Measurements from ENCODE around the gene ONECUT2. TPM values are rescaled to one million over a fixed set of nuclear protein-coding genes. Genes with fewer than 3 reads are reported as not detected.

ONECUT2 gene
- total RNA-seq, 3 donors from 2014 or later, result 0.03 to 0.05 (median 0.03) TPM

DNA sequence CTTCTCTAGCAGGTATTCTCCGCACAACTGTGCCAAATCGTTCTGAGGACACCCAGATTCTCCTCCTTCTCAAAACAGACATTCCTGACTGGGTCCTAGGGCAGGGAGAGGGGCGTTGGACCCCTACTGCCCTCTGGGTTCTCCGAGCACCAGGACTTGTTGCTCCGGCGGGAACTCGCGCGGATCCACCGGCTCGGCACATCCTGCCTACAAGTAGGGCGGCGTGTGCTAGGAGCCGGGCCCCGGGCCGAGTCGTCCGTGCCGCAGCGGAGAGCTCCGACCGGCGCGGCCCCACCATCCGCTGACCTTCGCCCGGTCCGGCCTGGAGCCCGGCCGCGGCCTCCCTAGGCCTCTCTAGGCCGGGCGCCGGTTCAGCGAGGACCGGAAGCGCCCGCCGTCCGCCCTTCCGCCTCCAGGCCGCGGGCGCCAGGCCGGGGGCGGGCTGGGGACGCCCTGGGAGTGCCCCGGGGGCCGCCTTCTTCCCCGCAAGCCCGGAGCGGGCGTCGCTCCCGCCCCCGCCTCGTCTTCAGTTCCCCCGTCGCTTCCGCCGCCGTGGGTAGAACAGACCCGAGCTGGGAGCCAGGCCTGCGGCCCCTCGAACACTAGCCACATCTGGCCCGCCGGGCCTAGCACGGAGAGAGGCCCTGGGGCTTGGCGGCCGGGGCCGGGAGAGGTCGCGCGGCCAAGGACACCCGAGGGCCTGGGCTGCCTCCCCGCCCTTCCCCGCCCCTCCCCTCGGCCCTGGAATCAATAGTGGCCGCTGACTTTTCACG is 7.6 kb upstream of the ONECUT2 start:
- H3K4me1 Mint-ChIP-seq (ENCODE audit: low read depth), result peaks cover 8% of the 10 kb centered on the region
- no peaks in the 10 kb centered on the region for H3K36me3 Mint-ChIP-seq (ENCODE audit: insufficient read depth)
- peaks cover 72% of the 10 kb centered on the region for H3K27me3 Mint-ChIP-seq (ENCODE audit: low read depth)
- ATAC-seq (peak in 1 of 2 donors; percentile 21), DNase-seq (no peak)
- no peaks in the 10 kb centered on the region for H3K9me3 Mint-ChIP-seq
- H3K4me3 Mint-ChIP-seq, result no peak overlapping the region

DNA sequence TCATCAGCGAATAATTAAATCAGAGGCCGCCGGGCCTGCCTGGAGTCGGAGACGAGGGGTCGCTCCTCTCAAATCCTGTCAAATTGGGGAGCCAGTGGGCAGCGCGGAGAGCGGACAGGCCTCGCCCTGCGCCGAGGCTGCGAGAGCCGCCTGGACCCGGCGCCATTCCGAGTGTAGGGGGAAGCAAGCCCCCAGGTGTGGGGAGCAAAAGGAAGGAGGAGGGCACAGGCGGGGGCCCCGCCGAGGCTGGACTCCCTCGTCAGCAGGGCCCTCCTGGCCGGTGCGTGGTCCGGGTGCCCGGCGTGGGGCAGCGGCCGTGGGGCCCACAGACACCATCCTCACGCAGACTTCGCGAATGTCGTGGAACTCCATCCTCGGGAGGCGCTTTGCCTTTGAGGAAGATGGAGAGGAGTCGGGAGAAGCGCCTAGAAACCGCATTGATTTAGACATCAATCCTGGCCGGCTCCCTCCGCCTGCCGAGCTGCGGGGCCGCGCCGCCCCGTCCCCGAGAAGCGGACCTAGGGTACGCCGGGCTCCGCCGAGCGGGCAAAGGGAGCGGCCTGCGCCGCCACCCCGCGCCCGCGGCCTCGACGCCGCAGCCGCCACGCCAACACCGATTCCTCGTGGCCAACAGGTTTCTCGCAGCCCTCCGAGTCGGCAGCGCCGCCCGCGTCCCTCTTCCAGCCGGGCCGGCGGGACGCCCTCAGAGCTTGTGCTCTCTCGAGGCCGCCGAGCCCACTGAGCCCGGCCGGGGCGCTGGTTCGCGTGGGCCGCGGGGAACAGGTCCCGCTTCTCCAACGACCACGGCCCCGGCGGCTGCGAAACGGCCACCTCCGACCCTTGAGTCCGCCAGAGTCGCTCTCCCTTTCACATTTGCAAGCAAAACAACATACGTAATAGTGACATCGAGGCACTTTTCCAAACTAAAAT is 6.7 kb upstream of the ONECUT2 start:
- Mint-ChIP-seq H3K36me3 (ENCODE audit: insufficient read depth) (no peaks in the 10 kb centered on the region), H3K9me3 (peaks cover 5% of the 10 kb centered on the region), H3K27me3 (ENCODE audit: low read depth) (peaks cover 76% of the 10 kb centered on the region), H3K4me3 (no peak overlapping the region), H3K4me1 (ENCODE audit: low read depth) (peaks cover 8% of the 10 kb centered on the region)
- no peak for ATAC-seq
- DNase-seq, result no peak

DNA sequence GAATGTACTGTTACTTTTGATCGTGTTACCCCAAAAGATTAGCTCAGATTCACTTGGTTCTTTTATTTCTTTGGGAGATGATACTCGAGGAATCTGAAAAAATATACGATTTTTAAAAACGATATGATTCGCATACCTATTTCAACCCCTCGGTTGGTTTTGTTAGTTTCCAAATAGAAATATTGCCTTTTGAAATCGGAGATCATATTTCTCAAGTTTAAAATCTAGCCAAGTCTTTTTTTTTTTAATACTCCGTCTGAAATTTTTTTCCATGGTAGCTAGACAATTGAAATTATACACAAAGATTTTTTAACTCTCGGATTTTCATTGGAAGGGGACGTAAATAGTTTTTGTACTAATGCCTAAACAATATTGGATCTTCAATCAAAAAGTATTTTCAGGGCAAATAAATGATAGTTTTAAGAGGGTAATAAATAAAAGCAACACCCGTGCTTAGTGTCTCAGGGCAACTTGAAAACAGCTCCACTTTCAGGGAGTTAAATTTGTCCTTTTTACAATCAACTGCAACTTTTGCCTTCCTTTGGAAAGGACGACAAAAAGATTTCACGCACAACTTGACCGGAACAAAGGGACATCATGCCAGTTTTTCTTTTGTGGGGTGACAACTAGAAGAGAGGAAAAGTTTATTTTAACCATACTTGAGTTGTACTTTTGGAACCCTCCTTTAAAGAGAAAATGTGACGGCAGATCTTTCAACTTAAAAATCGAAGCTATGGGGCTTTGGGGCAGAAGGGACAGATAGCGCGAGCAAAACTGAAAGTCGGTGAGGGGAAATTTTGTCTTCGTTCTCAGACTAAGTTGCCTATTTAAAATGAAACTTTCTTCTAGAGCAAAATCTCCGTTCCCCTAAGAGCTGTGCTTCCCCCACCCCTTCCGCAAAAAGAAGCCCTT is 5.8 kb upstream of the ONECUT2 start:
- Mint-ChIP-seq H3K4me3 (no peak overlapping the region), H3K9me3 (peaks cover 6% of the 10 kb centered on the region), H3K36me3 (ENCODE audit: insufficient read depth) (no peaks in the 10 kb centered on the region), H3K27me3 (ENCODE audit: low read depth) (peaks cover 84% of the 10 kb centered on the region), H3K4me1 (ENCODE audit: low read depth) (peaks cover 14% of the 10 kb centered on the region)
- DNase-seq (no peak), ATAC-seq (peak in 1 of 2 donors; percentile 25)

DNA sequence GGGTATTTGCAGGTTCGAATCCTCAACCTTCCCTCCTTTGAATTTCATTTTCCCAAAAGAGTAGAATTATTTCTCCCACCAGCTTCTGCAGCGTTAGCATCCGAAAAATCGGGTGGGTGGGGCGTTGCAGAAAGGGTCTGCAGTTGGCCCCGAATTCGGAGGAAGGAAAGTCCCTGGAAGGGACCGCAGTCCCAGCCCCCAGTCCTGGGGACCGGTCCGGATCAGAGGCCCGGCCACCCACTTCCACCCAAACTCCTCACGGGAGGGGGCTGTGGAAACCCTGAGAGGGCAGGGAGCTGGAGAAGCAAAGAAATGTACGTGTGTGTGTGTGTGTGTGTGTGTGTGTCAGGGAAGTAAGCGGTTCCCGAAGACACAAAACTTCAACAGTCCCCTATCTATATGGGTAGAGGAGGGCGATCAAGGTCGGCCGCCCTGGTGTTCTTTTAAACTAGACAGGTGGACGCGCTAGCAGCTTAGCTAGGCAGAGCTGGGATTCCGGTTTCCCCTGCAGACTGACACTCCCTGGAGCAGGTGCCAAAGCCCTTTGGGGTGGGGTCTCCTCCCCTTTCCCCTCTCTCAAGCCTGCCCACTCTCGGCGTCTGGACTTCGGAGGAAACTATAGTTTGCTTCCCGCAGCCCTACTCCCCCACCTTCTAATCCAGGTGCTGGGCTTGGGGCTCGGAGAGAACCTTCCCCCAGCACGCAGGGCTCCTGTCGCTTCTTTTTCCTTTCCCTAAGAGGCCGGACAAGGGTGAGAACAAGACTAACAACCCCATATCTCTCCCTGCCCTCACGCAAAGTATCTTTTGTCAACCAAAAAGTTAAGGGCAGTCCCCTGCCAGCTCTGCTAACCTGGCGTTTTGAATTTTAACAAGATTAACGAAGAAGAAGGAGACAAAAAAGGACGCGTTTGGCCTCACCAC is 4.8 kb upstream of the ONECUT2 start:
- no peak overlapping the region for H3K4me3 Mint-ChIP-seq
- peaks cover 20% of the 10 kb centered on the region for H3K4me1 Mint-ChIP-seq (ENCODE audit: low read depth)
- DNase-seq (no peak), ATAC-seq (no peak)
- H3K27me3 Mint-ChIP-seq (ENCODE audit: low read depth), result peaks cover 79% of the 10 kb centered on the region
- H3K36me3 Mint-ChIP-seq (ENCODE audit: insufficient read depth), result no peaks in the 10 kb centered on the region
- H3K9me3 Mint-ChIP-seq, result peaks cover 6% of the 10 kb centered on the region

DNA sequence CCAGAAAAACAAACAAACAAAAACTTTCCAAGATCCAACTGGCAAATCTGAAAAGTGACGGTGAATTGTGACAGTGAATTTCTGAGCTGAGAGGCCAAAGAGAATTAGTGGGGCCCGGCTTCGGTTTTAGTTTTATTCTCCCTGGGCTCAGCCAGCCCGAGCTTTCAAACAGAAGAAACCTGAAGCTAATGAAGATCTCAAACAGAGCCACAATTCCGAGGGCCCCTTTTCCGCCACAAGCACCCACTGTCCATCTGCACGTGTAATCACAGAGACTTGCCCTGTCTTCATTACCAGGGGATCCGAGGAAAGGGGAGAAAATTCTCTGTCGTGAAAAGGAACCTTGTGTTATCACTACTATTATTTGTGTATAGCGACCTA is 4.2 kb upstream of the ONECUT2 start:
- H3K9me3 Mint-ChIP-seq, result peaks cover 6% of the 10 kb centered on the region
- ATAC-seq (no peak), DNase-seq (no peak)
- H3K27me3 Mint-ChIP-seq (ENCODE audit: low read depth), result peaks cover 76% of the 10 kb centered on the region
- H3K4me1 Mint-ChIP-seq (ENCODE audit: low read depth), result peaks cover 21% of the 10 kb centered on the region
- no peaks in the 10 kb centered on the region for H3K36me3 Mint-ChIP-seq (ENCODE audit: insufficient read depth)
- no peak overlapping the region for H3K4me3 Mint-ChIP-seq

DNA sequence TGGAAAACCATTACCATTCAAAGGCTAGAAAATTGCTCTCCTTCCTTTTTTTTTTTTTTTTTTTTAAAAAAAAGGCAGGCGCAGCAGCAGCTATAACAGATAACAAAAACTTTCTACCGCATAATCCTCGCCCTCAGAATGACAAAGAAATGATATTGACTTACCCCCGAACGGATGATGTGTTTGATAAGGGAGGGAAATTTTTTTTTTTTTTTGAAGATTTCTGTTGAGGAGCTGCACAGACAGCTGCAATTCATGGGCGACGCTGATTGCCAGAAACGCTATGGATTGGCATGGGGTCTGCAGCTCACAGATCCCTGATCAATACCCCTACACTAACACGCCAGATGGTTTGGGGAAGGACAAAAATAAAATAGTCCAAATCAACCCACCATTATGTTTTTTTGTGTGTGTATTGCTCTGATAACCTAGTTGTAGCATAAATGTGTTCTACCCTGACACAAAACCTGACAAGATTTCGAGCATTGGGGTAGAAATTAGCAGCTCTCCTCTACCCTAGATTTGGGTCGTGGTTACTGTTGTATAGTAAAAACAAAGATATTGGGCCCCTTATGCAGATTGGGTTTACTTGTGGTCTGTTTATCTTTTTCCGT is 3.6 kb upstream of the ONECUT2 start:
- H3K36me3 Mint-ChIP-seq (ENCODE audit: insufficient read depth), result no peaks in the 10 kb centered on the region
- H3K4me3 Mint-ChIP-seq, result no peak overlapping the region
- no peak for DNase-seq
- peaks cover 6% of the 10 kb centered on the region for H3K9me3 Mint-ChIP-seq
- H3K4me1 Mint-ChIP-seq (ENCODE audit: low read depth), result peaks cover 25% of the 10 kb centered on the region
- peaks cover 76% of the 10 kb centered on the region for H3K27me3 Mint-ChIP-seq (ENCODE audit: low read depth)
- ATAC-seq, result no peak

DNA sequence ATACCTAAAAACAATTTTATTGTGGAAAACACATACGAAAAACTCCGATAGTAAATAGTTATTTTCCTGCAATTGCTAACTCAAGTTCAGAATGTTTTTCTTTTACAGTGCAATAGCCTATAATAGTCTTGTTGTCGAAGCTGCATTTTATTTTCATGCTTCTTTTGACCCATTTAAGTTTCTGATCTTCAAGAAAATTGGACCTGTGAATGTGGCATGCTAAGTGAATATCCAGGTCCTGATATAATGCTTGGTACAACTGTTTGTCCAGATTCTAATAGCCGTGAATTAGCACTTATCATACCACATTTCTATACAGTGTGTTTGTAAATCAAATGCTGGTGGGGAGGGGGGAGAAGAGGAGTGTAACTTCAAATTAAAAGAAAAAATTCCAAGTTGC is 3.0 kb upstream of the ONECUT2 start:
- Mint-ChIP-seq H3K36me3 (ENCODE audit: insufficient read depth) (no peaks in the 10 kb centered on the region), H3K4me3 (no peak overlapping the region), H3K4me1 (ENCODE audit: low read depth) (peaks cover 30% of the 10 kb centered on the region), H3K9me3 (peaks cover 6% of the 10 kb centered on the region), H3K27me3 (ENCODE audit: low read depth) (peaks cover 77% of the 10 kb centered on the region)
- no peak for ATAC-seq
- no peak for DNase-seq

DNA sequence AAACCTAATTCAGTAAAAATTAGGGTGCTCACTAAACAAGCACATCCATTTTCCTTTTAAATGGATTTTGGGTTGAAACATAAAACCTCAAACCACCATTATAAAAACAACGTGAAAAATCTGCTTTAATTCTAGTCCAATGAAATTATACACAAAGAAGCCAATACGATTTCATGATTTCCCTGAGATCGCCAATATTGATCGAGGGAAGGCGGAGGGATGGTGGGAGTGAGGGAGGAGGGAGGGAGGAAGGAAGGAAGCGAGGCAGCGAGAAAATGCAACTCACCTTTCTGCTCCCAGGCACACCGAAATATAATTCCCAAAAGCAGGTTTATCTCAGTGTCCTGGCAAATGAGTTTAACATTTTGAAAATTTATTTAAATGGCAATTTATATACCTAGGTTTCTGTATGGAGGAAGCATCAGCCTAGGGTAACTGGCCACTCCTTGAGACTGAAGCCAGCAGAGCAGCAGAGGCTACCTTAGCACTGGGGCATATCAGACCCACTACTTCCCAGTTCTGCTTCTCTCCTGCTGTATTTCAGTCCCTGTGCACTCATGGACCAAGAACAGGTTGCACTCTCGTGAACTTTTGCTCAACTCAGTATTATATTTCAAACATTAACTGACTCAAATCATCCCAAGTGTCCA is 2.3 kb upstream of the ONECUT2 start:
- peaks cover 6% of the 10 kb centered on the region for H3K9me3 Mint-ChIP-seq
- no peak for DNase-seq
- H3K36me3 Mint-ChIP-seq (ENCODE audit: insufficient read depth), result no peaks in the 10 kb centered on the region
- ATAC-seq, result no peak
- H3K4me1 Mint-ChIP-seq (ENCODE audit: low read depth), result peaks cover 35% of the 10 kb centered on the region
- H3K27me3 Mint-ChIP-seq (ENCODE audit: low read depth), result peaks cover 82% of the 10 kb centered on the region
- no peak overlapping the region for H3K4me3 Mint-ChIP-seq

DNA sequence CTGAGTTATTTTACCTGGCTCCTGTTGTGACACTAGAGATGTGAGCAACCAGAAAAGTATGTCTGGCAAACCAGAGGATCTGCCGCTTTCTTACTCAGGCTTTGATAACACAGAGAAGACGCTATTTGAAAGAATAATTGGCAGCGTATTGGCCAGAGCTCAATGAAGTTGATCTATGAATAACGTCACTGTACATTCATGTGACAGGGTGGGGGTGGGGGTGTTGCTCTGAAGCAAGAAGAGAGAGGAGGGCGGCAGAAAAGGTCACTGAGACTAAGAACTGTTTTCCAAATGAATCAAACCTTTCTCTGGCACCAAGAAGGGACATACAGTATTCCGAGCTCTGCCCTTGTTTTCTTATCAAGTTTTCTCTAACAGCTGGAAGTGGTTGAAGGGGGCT is 1.7 kb upstream of the ONECUT2 start:
- Mint-ChIP-seq H3K4me1 (ENCODE audit: low read depth) (peaks cover 39% of the 10 kb centered on the region), H3K27me3 (ENCODE audit: low read depth) (peaks cover 86% of the 10 kb centered on the region), H3K4me3 (no peak overlapping the region), H3K9me3 (peaks cover 6% of the 10 kb centered on the region), H3K36me3 (ENCODE audit: insufficient read depth) (no peaks in the 10 kb centered on the region)
- DNase-seq, result no peak
- ATAC-seq, result no peak

DNA sequence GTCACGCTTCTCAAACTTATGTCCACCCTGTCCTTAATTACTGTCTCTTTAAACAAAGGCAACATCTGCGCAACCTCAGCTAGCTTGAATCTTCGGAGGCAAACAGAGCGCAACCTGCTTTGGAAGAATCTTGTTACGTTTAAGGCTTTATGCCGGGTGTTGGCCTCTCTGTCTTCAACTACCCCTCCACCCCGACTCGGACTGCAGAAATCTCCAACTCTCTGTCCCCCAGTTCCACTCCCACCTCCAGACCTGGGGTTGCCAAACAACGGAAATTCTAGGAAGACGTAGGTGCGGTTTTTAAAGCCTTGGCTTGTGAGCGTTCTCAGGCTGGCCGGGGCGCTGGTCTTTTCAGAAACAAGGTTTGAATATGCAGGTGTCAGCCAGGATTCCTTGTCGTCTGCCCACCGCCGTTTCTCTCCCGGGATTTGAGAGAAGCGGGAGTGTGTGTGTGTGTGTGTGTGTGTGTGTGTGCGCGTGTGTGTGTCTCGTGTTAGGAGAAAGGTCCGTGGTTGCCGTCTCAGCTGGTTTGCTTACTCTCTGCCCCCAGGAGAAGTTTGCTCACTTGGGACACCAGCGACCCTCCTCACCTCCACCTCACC is 1.1 kb upstream of the ONECUT2 start:
- no peak for ATAC-seq
- H3K27me3 Mint-ChIP-seq (ENCODE audit: low read depth), result peaks cover 89% of the 10 kb centered on the region
- H3K4me1 Mint-ChIP-seq (ENCODE audit: low read depth), result peaks cover 40% of the 10 kb centered on the region
- no peaks in the 10 kb centered on the region for H3K36me3 Mint-ChIP-seq (ENCODE audit: insufficient read depth)
- H3K4me3 Mint-ChIP-seq, result peak overlapping the region; percentile 43
- peaks cover 6% of the 10 kb centered on the region for H3K9me3 Mint-ChIP-seq
- no peak for DNase-seq

DNA sequence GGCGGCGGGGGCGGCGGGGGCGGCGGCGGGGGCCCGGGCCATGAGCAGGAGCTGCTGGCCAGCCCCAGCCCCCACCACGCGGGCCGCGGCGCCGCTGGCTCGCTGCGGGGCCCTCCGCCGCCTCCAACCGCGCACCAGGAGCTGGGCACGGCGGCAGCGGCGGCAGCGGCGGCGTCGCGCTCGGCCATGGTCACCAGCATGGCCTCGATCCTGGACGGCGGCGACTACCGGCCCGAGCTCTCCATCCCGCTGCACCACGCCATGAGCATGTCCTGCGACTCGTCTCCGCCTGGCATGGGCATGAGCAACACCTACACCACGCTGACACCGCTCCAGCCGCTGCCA is 644 bp downstream of the ONECUT2 start:
- Mint-ChIP-seq H3K4me1 (ENCODE audit: low read depth) (peaks cover 41% of the 10 kb centered on the region), H3K27me3 (ENCODE audit: low read depth) (peaks cover 84% of the 10 kb centered on the region), H3K36me3 (ENCODE audit: insufficient read depth) (no peaks in the 10 kb centered on the region), H3K9me3 (peaks cover 6% of the 10 kb centered on the region), H3K4me3 (peak overlapping the region; percentile 59)
- ATAC-seq (no peak), DNase-seq (no peak)

DNA sequence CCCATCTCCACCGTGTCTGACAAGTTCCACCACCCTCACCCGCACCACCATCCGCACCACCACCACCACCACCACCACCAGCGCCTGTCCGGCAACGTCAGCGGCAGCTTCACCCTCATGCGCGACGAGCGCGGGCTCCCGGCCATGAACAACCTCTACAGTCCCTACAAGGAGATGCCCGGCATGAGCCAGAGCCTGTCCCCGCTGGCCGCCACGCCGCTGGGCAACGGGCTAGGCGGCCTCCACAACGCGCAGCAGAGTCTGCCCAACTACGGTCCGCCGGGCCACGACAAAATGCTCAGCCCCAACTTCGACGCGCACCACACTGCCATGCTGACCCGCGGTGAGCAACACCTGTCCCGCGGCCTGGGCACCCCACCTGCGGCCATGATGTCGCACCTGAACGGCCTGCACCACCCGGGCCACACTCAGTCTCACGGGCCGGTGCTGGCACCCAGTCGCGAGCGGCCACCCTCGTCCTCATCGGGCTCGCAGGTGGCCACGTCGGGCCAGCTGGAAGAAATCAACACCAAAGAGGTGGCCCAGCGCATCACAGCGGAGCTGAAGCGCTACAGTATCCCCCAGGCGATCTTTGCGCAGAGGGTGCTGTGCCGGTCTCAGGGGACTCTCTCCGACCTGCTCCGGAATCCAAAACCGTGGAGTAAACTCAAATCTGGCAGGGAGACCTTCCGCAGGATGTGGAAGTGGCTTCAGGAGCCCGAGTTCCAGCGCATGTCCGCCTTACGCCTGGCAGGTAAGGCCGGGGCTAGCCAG is 1.2 kb downstream of the ONECUT2 start:
- Mint-ChIP-seq H3K27me3 (ENCODE audit: low read depth) (peaks cover 84% of the 10 kb centered on the region), H3K9me3 (peaks cover 6% of the 10 kb centered on the region), H3K36me3 (ENCODE audit: insufficient read depth) (no peaks in the 10 kb centered on the region), H3K4me3 (peak overlapping the region; percentile 59), H3K4me1 (ENCODE audit: low read depth) (peaks cover 42% of the 10 kb centered on the region)
- no peak for DNase-seq
- ATAC-seq, result no peak
